H9 (cell line): ENCODE results near the gene DCPS. TPM values are rescaled to one million over a fixed set of nuclear protein-coding genes. Genes with fewer than 3 reads are reported as not detected.

Experiments
- DNase-seq: peaks from one replicate; pipeline ENCODE4 v3.0.0-alpha.2; 2017
- H2AFZ ChIP-seq: one replicate; pipeline ENCODE4 v1.6.1; 2013; ENCODE audit warnings: mild to moderate bottlenecking, low read length, control low read depth, moderate library complexity
- H2AK5ac ChIP-seq: 2 replicates; pipeline ENCODE4 v1.6.1; 2013; ENCODE audit warnings: low read length, control low read depth, mixed read lengths; ENCODE audit not compliant: insufficient read length
- H2BK120ac ChIP-seq: one replicate; pipeline ENCODE4 v1.6.1; 2013; ENCODE audit warnings: low read depth, mild to moderate bottlenecking, low read length, control low read depth, inconsistent platforms; ENCODE audit not compliant: poor library complexity, severe bottlenecking
- H2BK12ac ChIP-seq: 2 replicates; pipeline ENCODE4 v1.6.1; 2013; ENCODE audit warnings: low read length, control low read depth, mixed read lengths, low read depth; ENCODE audit not compliant: insufficient read length
- H2BK15ac ChIP-seq: 2 replicates; pipeline ENCODE4 v1.6.1; 2013; ENCODE audit warnings: low read depth, low read length, control low read depth
- H2BK20ac ChIP-seq: one replicate; pipeline ENCODE4 v1.6.1; 2013; ENCODE audit warnings: low read depth, mild to moderate bottlenecking, low read length, control low read depth, inconsistent platforms; ENCODE audit not compliant: poor library complexity, severe bottlenecking
- H2BK5ac ChIP-seq: 2 replicates; pipeline ENCODE4 v1.6.1; 2013; ENCODE audit warnings: low read length, control low read depth, mixed read lengths; ENCODE audit not compliant: insufficient read length
- H3K14ac ChIP-seq: 2 replicates; pipeline ENCODE4 v1.6.1; 2013; ENCODE audit warnings: low read length, control low read depth; ENCODE audit not compliant: insufficient read depth
- H3K18ac ChIP-seq: 2 replicates; pipeline ENCODE4 v1.6.1; 2013; ENCODE audit warnings: low read depth, mild to moderate bottlenecking, mixed read lengths, low read length, control low read depth; ENCODE audit not compliant: insufficient read length
- H3K23ac ChIP-seq: 2 replicates; pipeline ENCODE4 v1.6.1; 2013; ENCODE audit warnings: low read length, control low read depth, mixed read lengths, low read depth; ENCODE audit not compliant: insufficient read length
- H3K23me2 ChIP-seq: 2 replicates; pipeline ENCODE4 v1.6.1; 2013; ENCODE audit warnings: low read depth, mild to moderate bottlenecking, mixed read lengths, low read length, control low read depth; ENCODE audit not compliant: insufficient read length, poor library complexity, severe bottlenecking
- H3K27ac ChIP-seq: 2 replicates; pipeline ENCODE4 v1.5.1; 2013; ENCODE audit warnings: low read length, control low read depth, mixed read lengths, low read depth; ENCODE audit not compliant: insufficient read length
- H3K27me3 ChIP-seq: 2 replicates; pipeline ENCODE4 v1.6.1; 2013; ENCODE audit warnings: low read length, control low read depth, inconsistent platforms; ENCODE audit not compliant: insufficient read depth
- H3K4ac ChIP-seq: 2 replicates; pipeline ENCODE4 v1.6.1; 2013; ENCODE audit warnings: low read depth, mild to moderate bottlenecking, control low read depth, inconsistent platforms, low read length, moderate library complexity
- H3K4me1 ChIP-seq: 2 replicates; pipeline ENCODE4 v1.6.1; 2013; ENCODE audit warnings: low read length, control low read depth, inconsistent platforms; ENCODE audit not compliant: insufficient read depth
- H3K4me2 ChIP-seq: 2 replicates; pipeline ENCODE4 v1.6.1; 2013; ENCODE audit warnings: low read length, control low read depth, mixed read lengths; ENCODE audit not compliant: insufficient read length, insufficient read depth
- H3K56ac ChIP-seq: 2 replicates; pipeline ENCODE4 v1.6.1; 2013; ENCODE audit warnings: low read depth, mild to moderate bottlenecking, mixed read lengths, low read length, control low read depth; ENCODE audit not compliant: insufficient read length
- H3K79me1 ChIP-seq: 2 replicates; pipeline ENCODE4 v1.6.1; 2013; ENCODE audit warnings: low read depth, mild to moderate bottlenecking, moderate library complexity, low read length, control low read depth, inconsistent platforms; ENCODE audit not compliant: insufficient read depth, poor library complexity, severe bottlenecking
- H3K79me2 ChIP-seq: 2 replicates; pipeline ENCODE4 v1.6.1; 2013; ENCODE audit warnings: low read length, control low read depth, inconsistent platforms; ENCODE audit not compliant: insufficient read depth
- H3K9ac ChIP-seq: 2 replicates; pipeline ENCODE4 v1.6.1; 2013; ENCODE audit warnings: low read length, control low read depth, mixed read lengths; ENCODE audit not compliant: insufficient read length; ENCODE audit errors: extremely low read depth
- H3K9me3 ChIP-seq: one replicate; pipeline ENCODE4 v1.6.1; 2013; ENCODE audit warnings: low read depth, low read length, inconsistent platforms; ENCODE audit not compliant: control insufficient read depth
- H3T11ph ChIP-seq: one replicate; pipeline ENCODE4 v1.6.1; 2013; ENCODE audit warnings: mild to moderate bottlenecking, low read length, control low read depth, inconsistent platforms
- H4K20me1 ChIP-seq: one replicate; pipeline ENCODE4 v1.6.1; 2013; ENCODE audit not compliant: control insufficient read depth, insufficient read length, insufficient read depth
- H4K5ac ChIP-seq: 2 replicates; pipeline ENCODE4 v1.6.1; 2013; ENCODE audit warnings: low read depth, mild to moderate bottlenecking, mixed read lengths, low read length, control low read depth; ENCODE audit not compliant: insufficient read length
- H4K8ac ChIP-seq: replicated peaks from 2 replicates; pipeline ENCODE4 v1.6.1; 2013; ENCODE audit warnings: low read length, control low read depth, mixed read lengths, low read depth; ENCODE audit not compliant: insufficient read length
- H4K91ac ChIP-seq: 2 replicates; pipeline ENCODE4 v1.6.1; 2013; ENCODE audit warnings: low read depth, mild to moderate bottlenecking, moderate library complexity, mixed read lengths, low read length, control low read depth; ENCODE audit not compliant: insufficient read length
- H3K27ac Mint-ChIP-seq, 3 experiments: 2 replicates in 2 of 3; 3 replicates in 1 of 3; pipeline ENCODE4 v1.8.0; 2020 to 2021; ENCODE audit warnings: mixed read lengths in 3 of 3, mild to moderate bottlenecking in 1 of 3, moderate library complexity in 1 of 3
- H3K27me3 Mint-ChIP-seq: 2 replicates; pipeline ENCODE4 v1.8.0; 2021; ENCODE audit warnings: low read depth, mild to moderate bottlenecking, moderate library complexity, mixed read lengths
- H3K36me3 Mint-ChIP-seq, 3 experiments: 2 replicates in 2 of 3; 3 replicates in 1 of 3; pipeline ENCODE4 v1.8.0; 2020 to 2021; ENCODE audit warnings: low read depth in 3 of 3, mixed read lengths in 3 of 3; ENCODE audit not compliant: insufficient read depth in 1 of 3
- H3K4me1 Mint-ChIP-seq, 2 experiments: 2 replicates each; pipeline ENCODE4 v1.8.0; 2020; ENCODE audit warnings: mixed read lengths in 2 of 2
- H3K4me3 Mint-ChIP-seq, 2 experiments: 2 replicates in 1 of 2; 3 replicates in 1 of 2; pipeline ENCODE4 v1.8.0; 2020 to 2021; ENCODE audit warnings: mild to moderate bottlenecking in 2 of 2, mixed read lengths in 2 of 2, moderate library complexity in 1 of 2
- H3K9me3 Mint-ChIP-seq, 2 experiments: 2 replicates in 1 of 2; 3 replicates in 1 of 2; pipeline ENCODE4 v1.8.0; 2020; ENCODE audit warnings: mild to moderate bottlenecking in 2 of 2, mixed read lengths in 2 of 2, moderate library complexity in 1 of 2
- WGBS: extraction: QIAGEN DNeasy Blood & Tissue Kit; methylation state at CpG from one replicate; pipeline ENCODE4 v1.1.7; 2013; ENCODE audit warnings: missing lambda C conversion rate, low lambda C conversion rate, mixed read lengths; ENCODE audit not compliant: insufficient read length; ENCODE audit errors: extremely low coverage; 5-methylcytosine and 5-hydroxymethylcytosine counted together
- total RNA-seq: library from RNA; stranded (reverse); gene quantifications from 2 replicates; pipeline ENCODE4 v1.2.1, GENCODE V29; 2021
- TF ChIP-seq, protein P1 (sequence below): fragments of 200-600 bp; sonication (generic); conservative IDR thresholded peaks from 3 replicates; pipeline ENCODE4 v1.8.0; 2021; ENCODE audit warnings: antibody characterized with exemption, mild to moderate bottlenecking

Gene DCPS
- total RNA-seq, 1 experiment from 2014 or later: 27.7 TPM

DNA sequence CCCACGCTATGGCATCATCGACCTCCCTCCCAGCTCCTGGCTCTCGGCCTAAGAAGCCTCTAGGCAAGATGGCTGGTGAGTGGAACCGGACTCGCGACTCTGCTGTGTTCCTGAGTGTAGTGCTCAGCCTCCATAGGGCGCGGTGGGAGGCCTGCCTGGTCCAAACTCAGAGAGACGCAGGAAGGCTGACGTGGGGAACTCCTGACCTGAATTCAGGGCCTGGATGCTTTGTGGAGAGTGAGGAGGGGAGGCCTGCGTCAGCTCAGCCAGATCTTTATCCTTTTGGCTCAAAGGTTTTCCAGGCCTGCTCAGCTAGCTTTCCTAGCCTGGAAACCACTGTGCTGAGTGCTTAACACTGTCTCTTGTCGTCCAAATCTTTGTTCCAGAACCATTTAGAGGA lies 13.0 kb upstream of the DCPS start:
- Histone ChIP-seq H2AFZ (no peak overlapping the region), H3K79me1 (no peaks in the 10 kb centered on the region), H3K23me2 (no peaks in the 10 kb centered on the region), H3K4ac (no peak overlapping the region), H4K5ac (no peak overlapping the region), H2BK20ac (no peak overlapping the region), H3K4me1 (no peaks in the 10 kb centered on the region), H3K14ac (no peak overlapping the region), H3K18ac (no peak overlapping the region), H2BK5ac (no peak overlapping the region), H3K79me2 (no peaks in the 10 kb centered on the region), H4K91ac (no peak overlapping the region), H3K56ac (no peak overlapping the region), H3K9ac (no peak overlapping the region), H3K27ac (no peak overlapping the region), H3K9me3 (no peaks in the 10 kb centered on the region), H3K23ac (no peak overlapping the region), H2BK120ac (no peak overlapping the region), H2AK5ac (no peak overlapping the region), H3K4me2 (no peak overlapping the region), H4K20me1 (no peaks in the 10 kb centered on the region), H2BK12ac (no peak overlapping the region), H3T11ph (no peak overlapping the region), H3K27me3 (no peaks in the 10 kb centered on the region), H4K8ac (no peak overlapping the region), H2BK15ac (no peak overlapping the region)
- no peaks in the 10 kb centered on the region for H3K4me1 Mint-ChIP-seq
- no peaks in the 10 kb centered on the region for H3K27me3 Mint-ChIP-seq
- TF ChIP-seq, protein P1, sequence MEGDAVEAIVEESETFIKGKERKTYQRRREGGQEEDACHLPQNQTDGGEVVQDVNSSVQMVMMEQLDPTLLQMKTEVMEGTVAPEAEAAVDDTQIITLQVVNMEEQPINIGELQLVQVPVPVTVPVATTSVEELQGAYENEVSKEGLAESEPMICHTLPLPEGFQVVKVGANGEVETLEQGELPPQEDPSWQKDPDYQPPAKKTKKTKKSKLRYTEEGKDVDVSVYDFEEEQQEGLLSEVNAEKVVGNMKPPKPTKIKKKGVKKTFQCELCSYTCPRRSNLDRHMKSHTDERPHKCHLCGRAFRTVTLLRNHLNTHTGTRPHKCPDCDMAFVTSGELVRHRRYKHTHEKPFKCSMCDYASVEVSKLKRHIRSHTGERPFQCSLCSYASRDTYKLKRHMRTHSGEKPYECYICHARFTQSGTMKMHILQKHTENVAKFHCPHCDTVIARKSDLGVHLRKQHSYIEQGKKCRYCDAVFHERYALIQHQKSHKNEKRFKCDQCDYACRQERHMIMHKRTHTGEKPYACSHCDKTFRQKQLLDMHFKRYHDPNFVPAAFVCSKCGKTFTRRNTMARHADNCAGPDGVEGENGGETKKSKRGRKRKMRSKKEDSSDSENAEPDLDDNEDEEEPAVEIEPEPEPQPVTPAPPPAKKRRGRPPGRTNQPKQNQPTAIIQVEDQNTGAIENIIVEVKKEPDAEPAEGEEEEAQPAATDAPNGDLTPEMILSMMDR: no peak
- H3K36me3 Mint-ChIP-seq: peaks cover 7 to 32% (median 9%) of the 10 kb centered on the region in 3 experiments; a peak in 4 of 7 replicates
- peak overlapping the region in 2 of 3 experiments; percentile 39 to 70; a peak in 2 of 7 replicates for H3K27ac Mint-ChIP-seq
- DNase-seq: no peak
- H3K9me3 Mint-ChIP-seq: no peaks in the 10 kb centered on the region
- WGBS: no CpG with 5 or more reads among the region's 12 CpGs
- no peak overlapping the region for H3K4me3 Mint-ChIP-seq
